Cortex of kidney (tissue), 1 donor: ENCODE results near the gene ZNF764.
"Not testable (repeated sequence)": the region's sequence is repeated elsewhere in the genome, so short reads cannot be mapped to it uniquely, and the experiment has no call there.

Experiments used
- DNase-seq: peaks from one replicate; lab custom pipeline; 2025; lab: John Stamatoyannopoulos, UW

Gene ZNF764

DNA sequence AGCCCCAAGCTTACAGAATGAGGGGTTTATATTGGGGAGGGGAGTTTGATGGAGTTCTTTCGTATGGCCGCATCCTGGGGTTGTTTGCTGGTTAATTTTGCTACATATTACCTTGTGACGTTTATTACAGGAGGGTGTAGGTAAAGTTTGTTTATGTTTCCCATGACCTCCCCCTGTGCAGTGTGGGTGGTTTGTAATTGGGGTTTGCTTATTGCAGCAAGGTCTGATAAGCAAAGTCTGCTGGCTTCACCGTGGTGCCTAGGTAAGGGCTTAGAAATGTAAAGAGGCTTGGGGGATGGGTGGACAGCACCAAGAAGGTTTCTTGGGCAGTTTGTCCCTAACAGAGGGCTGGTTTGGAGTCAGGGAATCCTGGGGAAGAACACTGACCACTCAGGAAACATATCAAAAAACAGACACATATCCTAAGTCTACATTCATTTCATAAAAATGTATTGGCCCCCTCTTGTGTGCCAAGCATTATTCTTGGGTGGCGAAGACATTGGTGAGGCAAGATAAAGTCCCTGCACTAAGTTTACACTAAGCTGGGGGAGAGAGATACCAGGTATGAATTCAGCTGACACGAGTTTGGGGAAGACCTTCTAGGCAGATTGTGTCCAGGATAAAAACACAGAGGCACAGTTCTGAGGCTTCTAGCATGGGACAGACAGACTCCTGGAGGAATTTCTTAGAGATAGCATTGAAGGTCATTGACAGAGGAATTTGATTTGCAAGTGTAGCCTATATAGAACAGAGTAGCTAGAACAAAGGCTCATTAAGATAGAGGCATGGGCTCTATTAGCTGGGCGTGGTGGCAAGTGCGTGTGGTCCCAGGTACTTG lies 9.5 kb downstream of the ZNF764 start:
- no peak for DNase-seq

DNA sequence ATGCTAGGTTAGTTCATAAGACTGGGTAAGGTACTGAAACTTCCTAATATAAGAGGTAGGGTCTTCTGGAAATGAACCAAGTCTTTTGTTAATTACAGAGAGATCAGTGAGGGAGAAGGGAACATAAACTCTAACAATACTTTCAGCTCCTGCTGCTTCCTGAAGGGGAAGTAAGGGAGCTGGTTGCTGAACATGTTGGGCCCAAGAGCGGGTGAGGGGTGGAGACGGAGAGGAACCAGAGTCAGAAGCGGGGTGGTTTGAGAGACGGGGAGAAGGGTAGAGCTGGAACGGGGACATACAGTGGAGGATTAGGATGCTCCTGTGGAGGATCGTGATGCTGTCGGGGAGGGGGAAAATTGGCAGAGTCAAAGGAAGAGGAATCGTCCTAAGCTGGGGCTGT lies 12.1 kb downstream of the ZNF764 start:
- DNase-seq: no peak

DNA sequence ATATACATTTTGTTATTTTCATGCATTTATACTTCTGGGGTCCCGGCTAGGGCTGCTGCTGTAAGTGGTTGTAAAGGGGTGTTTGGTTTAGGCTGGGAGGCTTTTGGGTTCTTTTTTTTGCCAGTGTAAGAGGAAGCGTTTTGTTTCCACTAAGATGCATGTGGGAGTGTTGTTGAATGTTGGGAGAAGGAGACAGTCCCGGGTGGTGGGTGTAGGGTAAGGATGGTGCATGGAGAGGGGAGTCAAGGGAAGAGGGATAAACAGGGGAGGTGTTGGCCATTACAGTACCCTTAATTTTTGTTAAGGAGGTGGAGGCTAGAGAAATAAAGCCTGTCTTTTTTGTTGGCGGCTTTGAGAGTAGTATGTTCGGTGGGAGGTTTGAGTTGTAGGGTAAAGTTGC lies 15.1 kb downstream of the ZNF764 start:
- no peak for DNase-seq

DNA sequence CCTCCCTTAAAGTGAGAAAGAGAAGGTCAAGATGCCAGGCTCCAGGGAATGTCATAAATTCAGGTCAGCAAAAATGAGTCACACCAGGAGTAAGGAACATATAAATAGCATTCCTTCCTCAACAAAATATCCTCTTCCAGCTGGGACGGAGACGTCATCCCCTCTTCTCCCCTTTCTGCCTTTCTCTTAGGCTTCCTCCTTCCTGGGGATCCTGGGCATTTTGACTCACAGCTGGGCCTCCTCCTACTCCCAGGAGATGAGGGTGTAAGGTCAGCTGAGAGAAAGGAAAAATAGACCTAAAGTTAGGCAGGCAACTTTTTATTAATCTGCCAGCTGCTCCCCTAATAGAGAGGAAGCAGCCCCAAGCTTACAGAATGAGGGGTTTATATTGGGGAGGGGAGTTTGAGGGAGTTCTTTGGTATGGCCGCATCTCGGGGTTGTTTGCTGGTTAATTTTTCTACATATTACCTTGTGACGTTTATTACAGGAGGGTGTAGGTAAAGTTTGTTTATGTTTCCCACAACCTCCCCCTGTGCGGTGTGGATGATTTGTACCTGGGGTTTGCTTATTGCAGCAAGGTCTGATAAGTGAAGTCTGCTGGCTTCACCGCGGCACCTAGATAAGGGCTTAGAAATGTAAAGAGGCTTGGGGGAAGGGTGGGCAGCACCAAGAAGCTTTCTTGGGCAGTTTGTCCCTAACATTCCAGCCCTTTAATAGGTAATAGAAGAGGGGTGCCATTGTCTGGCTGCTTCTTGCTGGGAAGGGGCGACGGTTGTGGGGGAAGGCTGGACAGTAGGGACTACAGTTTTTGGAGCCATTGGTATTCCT lies 16.5 kb downstream of the ZNF764 start:
- no peak for DNase-seq

DNA sequence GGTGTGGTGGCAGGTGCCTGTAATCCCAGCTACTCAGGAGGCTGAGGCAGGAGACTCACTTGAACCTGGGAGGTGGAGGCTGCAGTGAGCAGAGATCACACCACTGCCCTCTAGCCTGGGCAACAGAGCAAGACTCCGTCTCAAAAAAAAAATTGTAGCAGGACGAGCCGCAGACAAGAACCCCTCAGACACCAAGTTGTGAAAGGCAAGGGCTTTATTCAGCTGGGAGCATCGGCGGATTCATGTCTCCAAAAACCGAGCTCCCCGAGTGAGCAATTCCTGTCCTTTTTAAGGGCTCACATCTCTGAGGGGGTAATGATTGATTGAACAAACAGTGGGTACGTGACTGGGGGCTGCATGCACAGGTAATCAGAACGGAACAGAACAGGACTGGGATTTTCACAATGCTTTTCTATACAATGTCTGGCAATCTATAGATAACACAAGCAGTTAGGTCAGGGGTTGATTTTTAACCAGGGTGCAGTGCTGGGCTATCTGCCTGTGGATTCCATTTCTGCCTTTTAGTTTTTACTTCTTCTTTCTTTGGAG lies 17.2 kb downstream of the ZNF764 start:
- DNase-seq: not testable (repeated sequence)

DNA sequence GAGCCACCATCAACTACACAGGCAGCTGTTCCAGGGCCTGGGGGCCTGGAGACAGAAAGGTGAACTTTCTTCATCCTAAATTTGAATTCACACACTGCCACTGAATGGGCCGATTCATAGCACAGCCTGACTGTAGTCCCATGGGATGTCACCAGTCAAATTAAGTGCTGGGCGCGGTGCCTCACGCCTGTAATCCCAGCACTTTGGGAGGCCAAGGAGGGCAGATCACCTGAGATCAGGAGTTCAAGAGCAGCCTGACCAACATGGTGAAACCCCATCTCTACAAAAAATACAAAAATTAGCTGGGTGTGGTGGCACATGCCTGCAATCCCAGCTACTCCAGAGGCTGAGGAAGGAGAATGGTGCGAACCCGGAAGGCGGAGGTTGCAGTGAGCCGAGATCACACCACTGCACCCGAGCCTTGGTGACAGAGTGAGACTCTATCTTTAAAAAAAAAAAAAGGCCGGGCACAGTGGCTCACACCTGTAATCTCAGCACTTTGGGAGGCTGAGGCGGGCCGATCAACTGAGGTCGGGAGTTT lies 18.1 kb downstream of the ZNF764 start:
- not testable (repeated sequence) for DNase-seq

DNA sequence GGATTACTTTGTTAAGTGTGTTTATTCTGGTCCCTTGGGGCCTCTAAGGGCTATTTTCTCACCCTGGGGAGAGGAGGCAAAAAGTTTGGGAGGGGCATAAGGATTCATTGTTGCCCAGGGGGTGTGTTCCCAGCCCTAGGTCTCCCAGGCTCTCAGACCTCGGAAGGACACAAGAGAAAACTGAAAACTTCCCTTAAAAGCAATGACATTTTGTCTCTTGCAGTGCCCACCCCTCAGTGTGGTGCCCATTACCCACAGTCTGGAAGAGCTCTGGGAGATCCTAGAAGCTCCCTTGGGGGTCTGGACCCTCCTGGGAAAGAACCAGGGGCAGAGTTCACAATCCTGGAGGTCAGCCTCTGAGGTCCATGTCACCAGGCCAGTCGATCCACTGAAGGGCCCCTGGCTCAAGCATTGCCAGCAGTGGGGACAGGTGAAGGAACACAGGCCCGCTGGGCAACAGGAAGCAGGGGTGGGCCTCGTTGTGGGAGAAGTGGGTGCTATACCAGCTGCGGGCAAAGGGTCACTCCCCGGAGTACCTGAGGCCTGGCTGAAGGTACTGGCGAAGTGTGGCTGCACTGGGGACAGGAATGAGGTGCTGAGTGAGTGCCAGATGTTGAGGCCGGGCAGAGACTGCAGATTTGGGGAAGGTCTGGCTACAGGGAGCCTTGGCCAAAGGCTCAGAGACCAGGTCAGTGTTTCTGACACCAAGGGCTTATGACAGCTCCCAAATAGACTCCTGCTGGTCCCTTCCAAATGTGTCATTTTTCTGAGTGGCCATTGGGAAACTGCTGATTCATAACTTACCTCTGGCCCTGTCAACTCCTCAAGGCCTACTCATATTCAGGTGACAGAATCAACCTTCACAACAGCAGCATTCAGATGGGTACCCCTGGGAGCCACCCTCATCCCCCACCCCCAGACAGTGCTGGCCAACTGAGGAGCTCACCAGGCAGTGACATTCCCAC lies 18.9 kb downstream of the ZNF764 start:
- no peak for DNase-seq

DNA sequence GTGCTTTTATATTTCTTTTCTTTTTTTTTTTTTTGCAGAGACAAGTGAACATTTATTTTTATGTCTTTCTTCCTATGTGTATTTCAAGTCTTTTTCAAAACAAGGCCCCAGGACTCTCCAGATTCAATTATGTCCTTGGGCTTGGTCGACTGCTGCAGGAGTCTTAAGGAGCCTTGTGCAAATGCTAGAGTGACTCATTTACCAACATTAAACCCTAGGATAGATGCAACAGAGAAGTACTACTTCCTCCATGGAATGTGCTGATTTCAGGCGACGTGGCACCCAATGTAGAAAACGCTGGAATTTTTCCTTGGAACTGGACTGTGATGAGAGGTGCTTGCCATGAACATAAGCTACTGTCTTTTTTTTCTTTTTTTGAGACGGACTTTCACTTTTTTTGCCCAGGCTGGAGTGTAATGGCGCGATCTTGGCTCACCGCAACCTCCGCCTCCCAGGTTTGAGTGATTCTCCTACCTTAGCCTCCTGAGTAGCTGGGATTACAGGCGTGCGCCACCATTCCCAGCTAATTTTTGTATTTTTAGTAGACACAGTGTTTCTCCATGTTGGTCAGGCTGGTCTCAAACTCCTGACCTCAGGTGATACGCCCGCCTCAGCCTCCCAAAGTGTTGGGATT lies 21.7 kb downstream of the ZNF764 start:
- DNase-seq: not testable (repeated sequence)

DNA sequence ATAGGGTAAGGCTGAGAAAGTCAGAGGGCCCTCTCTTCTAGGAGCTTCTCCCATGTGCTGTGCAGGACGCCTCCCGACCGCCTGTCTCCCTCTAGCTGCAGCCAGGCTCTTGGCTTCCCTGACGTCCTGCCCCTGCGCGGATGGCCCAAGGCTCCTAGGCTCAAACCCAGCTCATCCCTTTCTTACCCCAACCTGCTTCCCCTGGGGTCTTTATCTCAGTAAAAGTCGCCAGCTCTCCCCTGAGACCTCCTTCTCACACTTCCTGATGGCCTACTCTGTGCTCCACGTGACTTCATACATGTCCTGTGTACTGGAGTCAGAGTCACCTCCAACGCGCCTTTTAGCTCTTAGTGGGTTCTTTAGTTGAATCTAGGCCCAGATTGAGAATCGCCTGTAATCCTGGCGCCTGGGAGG lies 22.4 kb downstream of the ZNF764 start:
- no peak for DNase-seq

DNA sequence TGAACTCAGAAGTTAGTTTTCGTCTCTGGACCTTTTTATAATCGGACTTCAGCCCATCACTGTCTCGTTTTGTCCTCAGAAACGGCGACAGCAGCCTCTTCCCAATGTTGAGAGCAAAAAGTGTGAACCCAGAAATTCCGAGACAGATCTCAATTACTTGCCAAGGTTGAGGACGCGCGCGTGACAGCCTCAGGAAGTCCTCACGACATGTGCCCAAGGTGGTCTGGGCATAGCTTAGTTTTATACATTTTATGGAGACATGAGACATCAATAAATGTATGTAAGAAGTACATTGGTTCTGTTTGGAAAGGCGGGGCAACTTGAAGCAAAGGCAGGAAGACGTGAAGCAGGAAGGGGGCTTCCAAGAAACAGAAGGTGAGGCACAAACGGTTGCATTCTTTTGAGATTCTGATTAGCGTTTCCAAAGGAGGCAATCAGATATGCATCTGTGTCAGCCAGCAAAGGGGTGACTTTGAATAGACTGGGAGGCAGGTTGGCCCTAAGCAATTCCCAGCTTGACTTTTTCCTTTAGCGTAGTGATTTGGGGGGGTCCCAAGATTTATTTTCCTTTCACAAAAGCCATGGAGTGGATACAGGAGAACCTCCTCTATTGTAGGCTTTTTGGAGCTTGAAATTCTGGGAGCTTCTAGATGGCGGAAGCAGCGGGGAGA lies 22.9 kb downstream of the ZNF764 start:
- no peak for DNase-seq

DNA sequence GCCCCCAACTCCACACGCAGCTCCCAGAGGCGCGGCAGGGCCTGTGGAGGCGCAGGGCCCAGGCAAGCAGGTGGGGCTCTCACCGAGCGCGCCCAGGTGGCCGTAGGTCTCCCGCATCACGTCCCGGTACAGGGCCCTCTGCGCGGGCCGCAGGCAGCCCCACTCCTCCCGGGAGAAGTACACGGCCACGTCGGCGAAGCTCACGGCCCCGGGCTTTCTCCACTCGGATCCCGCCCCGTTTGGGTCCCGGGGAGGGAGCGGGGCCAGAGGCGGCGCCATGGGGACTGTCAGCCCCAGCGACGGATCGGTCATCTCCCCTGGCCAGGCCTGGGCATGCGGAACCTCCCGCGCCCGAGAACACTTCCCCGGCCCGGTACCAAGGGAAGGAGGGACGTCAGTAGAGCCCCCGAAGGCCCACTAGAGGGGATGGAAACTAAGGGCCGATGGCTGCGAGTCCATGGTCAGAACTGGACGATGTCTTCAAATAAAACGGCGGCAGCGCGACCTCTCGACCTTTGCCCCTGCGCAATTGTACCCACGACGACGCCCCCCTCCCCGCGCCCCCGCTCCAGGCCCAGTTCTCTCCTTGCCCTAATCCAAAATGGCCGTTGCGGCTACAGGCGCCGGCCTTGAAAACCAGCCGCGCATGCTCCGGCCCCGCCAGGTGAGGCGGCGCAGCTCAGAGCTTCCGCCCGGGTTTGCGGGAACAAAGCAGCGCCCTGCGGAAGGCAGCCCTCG lies 23.6 kb downstream of the ZNF764 start, which contains the start of gene ZNF747:
ZNF747 (minus strand) TSS at position 491 of the 738 bp plus-strand sequence; CDS start at position 312, 179 bp downstream.
- DNase-seq: peak; percentile 77

DNA sequence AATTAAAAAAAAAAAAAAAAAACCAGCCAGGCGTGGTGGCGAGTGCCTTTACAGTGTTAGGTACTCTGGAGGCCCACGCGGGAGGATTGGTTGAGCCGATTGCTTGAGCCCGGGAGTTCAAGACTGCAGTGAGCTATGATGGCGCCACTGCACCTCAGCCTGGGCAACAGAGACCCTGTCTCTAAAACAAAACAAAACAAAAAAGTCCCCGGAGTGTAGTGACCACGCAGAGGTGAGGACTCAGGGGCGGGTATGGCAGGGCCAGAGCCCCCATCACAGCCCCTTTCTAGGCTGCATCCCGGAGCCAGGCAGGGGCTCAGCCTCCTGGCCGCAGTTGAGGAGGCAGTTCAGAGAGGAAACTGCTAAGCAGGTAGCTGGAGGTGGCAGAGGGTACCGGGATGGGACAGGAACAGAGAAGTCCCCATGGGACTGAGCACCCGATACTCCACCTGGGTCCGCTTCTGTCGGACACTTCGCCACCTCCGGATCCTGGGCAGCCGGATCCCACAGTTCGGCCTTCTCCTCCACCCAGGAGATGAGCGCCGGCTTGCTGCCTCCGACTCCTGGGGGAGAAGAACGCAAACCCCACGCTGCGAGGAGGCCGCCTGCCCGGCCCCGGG lies 24.3 kb downstream of the ZNF764 start:
- DNase-seq: no peak

DNA sequence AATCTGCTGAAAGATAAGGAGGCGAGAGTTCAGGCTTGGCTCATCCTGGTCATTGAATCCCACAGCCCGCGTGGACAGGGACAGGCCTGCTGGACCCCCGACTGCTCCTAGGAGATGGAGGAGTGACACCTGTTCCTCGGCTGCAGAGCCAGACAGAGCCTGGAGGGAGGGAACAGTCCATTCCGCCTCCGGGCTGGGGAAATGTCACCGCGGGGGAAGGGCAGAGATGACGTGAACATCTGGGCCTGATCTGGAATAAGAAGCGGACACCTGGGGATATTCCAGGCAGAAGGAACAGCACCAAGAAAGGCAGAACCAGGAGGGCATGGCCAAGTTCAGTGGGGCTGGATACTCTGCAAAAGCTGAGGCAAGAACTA lies 25.0 kb downstream of the ZNF764 start:
- no peak for DNase-seq

DNA sequence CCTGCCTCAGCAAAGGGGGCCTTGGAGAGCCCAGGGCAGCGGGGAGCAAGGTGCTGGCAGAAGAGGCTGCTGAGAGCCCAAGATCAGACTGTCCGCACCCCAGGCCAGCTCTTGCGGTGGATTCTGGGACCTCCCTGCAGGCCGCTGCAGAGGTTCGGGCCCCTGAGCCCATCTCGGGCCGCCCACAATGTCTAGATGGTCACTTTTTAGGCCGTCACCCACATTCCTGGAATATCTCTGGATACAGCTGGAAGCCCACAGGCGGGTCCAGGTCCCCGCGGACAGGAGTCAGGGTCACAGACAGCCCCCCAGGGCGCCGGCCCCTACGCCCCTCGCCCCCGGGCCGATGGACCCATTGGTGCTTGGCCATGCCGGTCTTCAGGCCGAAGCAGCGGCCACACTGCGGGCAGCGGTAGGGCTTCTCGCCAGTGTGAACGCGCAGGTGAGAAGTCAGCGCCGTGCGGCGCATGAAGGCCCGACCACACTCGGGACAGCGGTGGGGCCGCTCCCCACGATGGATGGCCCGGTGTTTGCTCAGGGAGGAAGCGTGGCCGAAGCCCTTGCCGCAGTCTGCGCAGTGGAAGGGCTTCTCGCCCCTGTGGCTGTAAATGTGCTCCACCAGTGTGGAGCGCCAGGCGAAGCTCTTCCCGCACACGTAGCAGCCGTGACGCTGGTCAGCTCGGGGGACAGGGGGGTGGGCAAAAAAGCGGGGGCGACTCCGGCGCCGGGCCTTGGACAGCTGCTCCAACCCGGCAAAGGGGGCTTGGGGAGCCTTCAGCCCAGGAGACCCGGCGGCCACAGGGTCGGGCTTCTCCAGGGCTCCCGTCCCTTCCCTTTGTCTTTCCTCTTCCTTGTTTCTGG lies 25.7 kb downstream of the ZNF764 start:
- DNase-seq: no peak

DNA sequence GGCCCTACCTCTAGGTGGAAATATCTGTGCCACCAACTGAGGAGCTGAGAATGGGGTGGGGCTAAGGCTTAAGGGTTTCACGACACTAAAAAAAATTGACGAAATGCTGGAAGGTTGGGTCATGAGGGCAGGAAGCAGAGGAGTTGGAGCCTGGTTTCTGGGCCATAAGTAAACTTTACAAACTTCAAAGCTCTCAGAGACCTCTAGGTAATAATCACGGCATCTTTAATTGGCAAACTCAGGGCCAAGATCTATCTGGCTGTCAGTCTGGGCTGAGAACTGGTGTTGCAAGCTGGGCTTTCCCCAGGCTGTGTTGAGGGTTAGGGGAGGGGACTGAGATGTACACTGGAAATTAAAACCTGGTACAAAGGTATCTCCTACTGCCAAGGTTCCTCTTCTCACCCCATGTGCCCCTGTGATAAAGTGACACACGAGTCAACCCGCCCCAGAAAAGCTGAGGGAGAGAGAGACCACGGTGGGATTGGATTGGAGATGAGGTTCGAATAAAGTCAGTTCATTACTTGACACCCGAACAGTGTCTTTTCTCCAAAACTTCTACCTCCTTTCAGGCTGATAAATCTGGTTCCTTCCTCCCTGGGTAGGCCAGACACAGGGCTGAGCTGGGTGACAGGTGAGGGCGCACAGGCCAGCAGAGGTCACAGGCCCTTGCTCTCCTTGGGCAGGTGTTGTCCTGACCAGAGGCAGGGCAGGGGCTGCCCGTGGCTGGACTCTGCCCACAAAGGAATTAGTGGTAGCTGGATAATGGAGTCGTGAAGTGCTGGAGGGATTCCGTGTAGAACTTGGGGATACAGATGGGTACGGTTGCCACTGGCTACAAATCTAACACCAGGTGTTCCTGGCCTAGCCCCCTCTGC lies 27.8 kb downstream of the ZNF764 start:
- DNase-seq: no peak

DNA sequence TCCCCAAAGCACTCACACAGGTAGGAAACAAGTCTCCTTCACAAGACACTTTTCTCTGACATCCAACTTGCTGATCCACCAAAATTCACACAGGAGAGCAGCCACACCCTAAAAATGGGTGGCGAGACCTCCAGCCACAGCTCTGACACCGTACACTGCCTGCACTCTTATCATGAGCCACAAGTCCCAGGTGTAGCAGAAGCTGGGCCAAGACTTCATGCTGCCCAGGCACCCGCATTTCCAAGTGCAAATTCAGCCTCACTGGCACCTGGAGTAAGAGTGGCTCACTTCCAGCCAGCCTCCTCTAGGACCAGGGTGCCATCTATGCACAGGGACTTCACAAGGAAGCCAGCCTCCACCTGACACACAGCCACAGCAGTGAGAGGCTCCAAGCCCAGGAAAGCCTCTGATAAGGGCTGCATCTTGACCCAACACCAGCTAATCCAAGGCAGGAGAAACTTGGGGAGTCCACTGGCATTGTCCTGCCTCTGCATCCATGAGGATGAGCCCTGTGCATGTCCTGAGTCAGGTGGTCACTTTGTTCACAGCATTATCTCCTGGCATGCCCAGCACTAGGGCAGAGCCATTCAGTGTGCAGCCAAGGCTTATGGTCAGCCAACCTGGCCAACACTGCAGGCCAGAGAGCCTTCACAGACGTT lies 29.2 kb downstream of the ZNF764 start:
- DNase-seq: no peak
